GM12891 (cell line): ENCODE measurements around the gene CACNA2D1.

Experiments used
- PAX5 ChIP-seq: IDR thresholded peaks from 2 replicates; pipeline ENCODE4 v1.6.1; 2011; ENCODE audit warnings: low read length, moderate library complexity, mild to moderate bottlenecking; ENCODE audit not compliant: insufficient read depth, severe bottlenecking
- POLR2A ChIP-seq: IDR thresholded peaks from 2 replicates; pipeline ENCODE4 v1.6.1; 2011; ENCODE audit warnings: low read depth, low read length, control low read depth
- POLR2AphosphoS5 ChIP-seq: IDR thresholded peaks from 2 replicates; pipeline ENCODE4 v1.6.1; 2011; ENCODE audit warnings: low read depth, low read length, control low read depth
- SPI1 ChIP-seq: IDR thresholded peaks from 2 replicates; pipeline ENCODE4 v1.6.1; 2011; ENCODE audit warnings: low read depth, low read length, control low read depth
- TAF1 ChIP-seq: IDR thresholded peaks from 2 replicates; pipeline ENCODE4 v1.6.1; 2011; ENCODE audit warnings: low read depth, low read length, control low read depth

DNA sequence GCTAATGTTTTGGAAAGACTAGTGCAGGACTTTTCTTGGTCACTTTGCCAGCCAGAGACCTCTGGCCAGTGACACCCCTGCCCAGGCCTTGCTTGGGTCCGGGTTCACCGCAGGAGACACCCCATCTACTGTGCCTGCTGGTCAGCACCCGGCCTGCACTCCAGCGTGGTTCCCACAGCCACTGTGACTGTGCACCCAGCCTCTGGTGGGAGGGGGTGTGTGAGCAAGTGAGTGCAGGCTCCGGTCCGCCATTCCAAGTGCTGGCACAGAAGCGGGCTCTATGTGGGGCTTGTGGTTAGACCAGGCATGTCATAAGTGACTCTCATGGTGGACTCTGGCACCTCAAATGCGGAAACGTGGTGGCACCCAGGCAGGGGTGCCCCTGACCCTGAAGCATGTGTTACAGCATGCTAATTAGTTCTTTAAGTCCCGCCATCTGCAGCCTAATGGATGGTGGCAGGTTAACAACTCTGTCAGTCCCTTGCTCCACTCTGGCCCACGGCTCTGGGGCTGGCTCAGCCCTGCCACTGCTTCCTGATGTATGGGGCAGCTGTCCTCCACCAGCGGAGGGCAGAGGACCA is 361.8 kb downstream of the CACNA2D1 start:
- TF ChIP-seq POLR2AphosphoS5 (no peak), POLR2A (no peak), SPI1 (no peak), TAF1 (no peak), PAX5 (no peak)
